ENCODE measurements around the gene GASK1B.

GASK1B gene

DNA sequence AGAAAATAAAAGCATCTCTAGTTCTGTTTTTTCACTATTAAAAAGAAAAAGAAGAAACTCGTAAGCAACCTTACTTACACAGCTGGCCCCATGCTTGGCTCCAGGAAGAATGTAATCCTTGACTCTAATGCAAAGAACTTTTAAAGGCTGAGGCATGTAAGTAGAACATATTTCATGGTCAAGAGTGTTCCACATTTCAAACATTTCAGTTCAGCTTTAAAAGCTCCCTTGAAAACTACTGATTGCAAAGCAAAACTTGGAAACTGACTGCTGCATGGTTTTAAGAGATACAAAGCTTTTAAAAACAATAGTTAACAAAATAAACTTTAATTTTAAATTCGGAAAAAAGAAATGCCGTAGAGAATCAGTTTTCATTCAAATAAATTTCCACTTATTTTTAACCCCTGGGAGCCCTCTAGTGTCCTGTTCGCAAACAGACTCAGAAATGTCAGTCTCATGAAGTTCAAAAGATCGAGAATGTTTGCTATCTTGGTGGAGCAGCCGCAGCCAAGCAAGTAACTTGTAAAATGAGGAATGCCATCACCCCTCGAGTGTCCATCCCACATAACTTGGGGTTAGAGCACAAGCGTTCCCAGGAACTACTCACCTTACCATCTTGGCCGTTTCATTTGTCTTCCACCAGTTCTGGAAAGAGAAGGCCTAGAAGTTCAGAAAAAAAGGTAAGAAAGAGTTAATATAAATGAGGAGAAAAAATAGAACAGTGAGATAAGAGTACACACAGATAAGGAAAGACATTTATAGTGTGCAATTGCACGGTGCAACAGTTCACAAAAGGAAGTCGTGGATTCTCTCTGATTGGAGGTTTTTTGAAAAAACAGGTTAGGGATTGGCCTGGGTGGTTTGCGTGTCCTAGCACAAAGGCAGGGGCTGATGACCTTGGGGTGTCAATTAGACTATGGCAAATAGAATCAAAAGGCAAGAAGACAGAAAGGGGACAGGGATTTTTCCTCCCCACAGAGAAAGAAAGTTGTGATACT, at the start of gene GASK1B:
GASK1B (minus strand) TSS at position 765 of the 998 bp plus-strand sequence. CDS start 1,650 bp downstream, outside the sequence.
- TF ChIP-seq, protein P1, sequence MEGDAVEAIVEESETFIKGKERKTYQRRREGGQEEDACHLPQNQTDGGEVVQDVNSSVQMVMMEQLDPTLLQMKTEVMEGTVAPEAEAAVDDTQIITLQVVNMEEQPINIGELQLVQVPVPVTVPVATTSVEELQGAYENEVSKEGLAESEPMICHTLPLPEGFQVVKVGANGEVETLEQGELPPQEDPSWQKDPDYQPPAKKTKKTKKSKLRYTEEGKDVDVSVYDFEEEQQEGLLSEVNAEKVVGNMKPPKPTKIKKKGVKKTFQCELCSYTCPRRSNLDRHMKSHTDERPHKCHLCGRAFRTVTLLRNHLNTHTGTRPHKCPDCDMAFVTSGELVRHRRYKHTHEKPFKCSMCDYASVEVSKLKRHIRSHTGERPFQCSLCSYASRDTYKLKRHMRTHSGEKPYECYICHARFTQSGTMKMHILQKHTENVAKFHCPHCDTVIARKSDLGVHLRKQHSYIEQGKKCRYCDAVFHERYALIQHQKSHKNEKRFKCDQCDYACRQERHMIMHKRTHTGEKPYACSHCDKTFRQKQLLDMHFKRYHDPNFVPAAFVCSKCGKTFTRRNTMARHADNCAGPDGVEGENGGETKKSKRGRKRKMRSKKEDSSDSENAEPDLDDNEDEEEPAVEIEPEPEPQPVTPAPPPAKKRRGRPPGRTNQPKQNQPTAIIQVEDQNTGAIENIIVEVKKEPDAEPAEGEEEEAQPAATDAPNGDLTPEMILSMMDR (IDR thresholded peaks at IDR 0.05; ENCODE audit: low read depth, low read length): peak; percentile 53
- DNase-seq: peak; percentile 52
- Histone ChIP-seq H3K27me3 (ENCODE audit: insufficient read depth, low read depth, severe bottlenecking) (no peaks in the 10 kb centered on the region), H3K4me3 (ENCODE audit: low read depth, low read length) (peak within 1 kb of the TSS; percentile 11; the same call in 1 of the 2 replicates), H3K36me3 (no peaks in the 10 kb centered on the region), H3K9me3 (ENCODE audit: severe bottlenecking) (no peaks in the 10 kb centered on the region), H3K27ac (no peak within 1 kb of the TSS)

GRCh38 chr4:158219623-158220022, 46.8 kb upstream of the GASK1B start:
- no peak overlapping the region for H3K4me3 ChIP-seq (ENCODE audit: low read depth, low read length)
- no peaks in the 10 kb centered on the region for H3K27me3 ChIP-seq (ENCODE audit: insufficient read depth, low read depth, severe bottlenecking)
- no peak for DNase-seq
- no peaks in the 10 kb centered on the region for H3K9me3 ChIP-seq (ENCODE audit: severe bottlenecking)
- no peak overlapping the region for H3K27ac ChIP-seq
- TF ChIP-seq, protein P1 (IDR thresholded peaks at IDR 0.05; ENCODE audit: low read depth, low read length): no peak
- no peaks in the 10 kb centered on the region for H3K36me3 ChIP-seq

DNA sequence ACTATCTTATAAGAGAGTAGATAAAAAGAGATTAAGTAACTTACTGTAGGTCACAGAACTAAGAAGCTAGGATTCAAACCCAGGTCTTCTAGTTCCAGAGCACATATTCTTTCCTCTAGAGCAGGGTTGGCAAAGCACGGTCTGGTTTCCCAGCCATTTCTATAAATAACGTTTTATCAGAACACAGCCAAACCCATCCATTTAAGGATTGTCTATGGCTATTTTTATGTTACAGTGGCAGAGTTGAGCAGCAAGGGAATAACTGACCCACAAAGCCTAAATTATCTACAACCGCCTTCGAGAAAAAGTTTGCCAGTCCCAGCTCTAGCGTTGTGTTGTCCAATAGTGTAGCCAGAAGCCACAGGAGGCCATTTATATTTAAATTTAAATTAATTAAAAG, 44.9 kb upstream of the GASK1B start:
- TF ChIP-seq, protein P1 (IDR thresholded peaks at IDR 0.05; ENCODE audit: low read depth, low read length): no peak
- H3K36me3 ChIP-seq: no peaks in the 10 kb centered on the region
- no peak overlapping the region for H3K4me3 ChIP-seq (ENCODE audit: low read depth, low read length)
- no peak for DNase-seq
- H3K27me3 ChIP-seq (ENCODE audit: insufficient read depth, low read depth, severe bottlenecking): no peaks in the 10 kb centered on the region
- no peak overlapping the region for H3K27ac ChIP-seq
- no peaks in the 10 kb centered on the region for H3K9me3 ChIP-seq (ENCODE audit: severe bottlenecking)

DNA sequence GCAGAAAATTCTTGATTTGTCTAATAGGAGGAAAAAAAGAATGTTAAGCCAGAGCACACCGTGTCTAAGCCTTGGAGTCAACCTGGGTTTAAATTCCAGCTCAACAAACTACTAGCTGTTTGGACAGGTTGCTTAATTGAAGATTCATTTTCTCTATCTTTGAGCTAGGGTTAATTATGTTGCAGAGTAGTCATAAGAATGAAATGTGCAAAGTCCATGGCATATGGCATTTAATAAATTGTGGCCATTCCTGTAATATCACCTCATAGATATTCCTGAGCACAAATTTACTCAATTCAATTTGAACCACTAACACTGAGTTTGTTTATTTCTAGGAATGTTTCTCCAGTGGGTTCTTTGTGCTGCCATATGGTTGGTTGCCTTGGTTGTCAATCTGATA, 42.0 kb upstream of the GASK1B start:
- TF ChIP-seq, protein P1 (IDR thresholded peaks at IDR 0.05; ENCODE audit: low read depth, low read length): no peak
- H3K27me3 ChIP-seq (ENCODE audit: insufficient read depth, low read depth, severe bottlenecking): no peaks in the 10 kb centered on the region
- H3K4me3 ChIP-seq (ENCODE audit: low read depth, low read length): no peak overlapping the region
- DNase-seq: no peak
- H3K9me3 ChIP-seq (ENCODE audit: severe bottlenecking): no peaks in the 10 kb centered on the region
- H3K27ac ChIP-seq: no peak overlapping the region
- H3K36me3 ChIP-seq: no peaks in the 10 kb centered on the region

DNA sequence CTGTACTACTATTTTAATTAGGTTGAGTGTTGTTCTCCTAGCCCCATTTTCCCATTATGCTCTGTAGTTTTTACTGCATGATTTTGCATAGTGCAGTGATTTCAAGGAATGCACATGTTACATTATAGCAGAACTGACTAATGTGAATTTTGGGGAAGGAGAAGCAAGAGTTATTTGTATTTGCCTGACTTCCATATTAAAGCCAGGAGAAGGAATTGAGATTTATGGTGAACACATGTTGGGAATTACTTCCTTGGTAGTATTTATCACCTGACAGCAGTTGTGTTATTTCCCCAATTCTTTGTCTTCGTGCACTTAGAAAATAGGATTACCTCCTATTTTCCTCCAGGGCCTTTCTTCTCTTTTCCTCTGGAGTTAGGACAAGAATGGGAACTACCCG, 40.6 kb upstream of the GASK1B start:
- H3K27me3 ChIP-seq (ENCODE audit: insufficient read depth, low read depth, severe bottlenecking): no peaks in the 10 kb centered on the region
- H3K4me3 ChIP-seq (ENCODE audit: low read depth, low read length): no peak overlapping the region
- TF ChIP-seq, protein P1 (IDR thresholded peaks at IDR 0.05; ENCODE audit: low read depth, low read length): no peak

More for the DNA sequence above, 40.6 kb upstream of the GASK1B start:
- no peak for DNase-seq
- Histone ChIP-seq H3K36me3 (no peaks in the 10 kb centered on the region), H3K27ac (no peak overlapping the region), H3K9me3 (ENCODE audit: severe bottlenecking) (no peaks in the 10 kb centered on the region)
